GM12891 (cell line): ENCODE measurements around the gene ADGRG1.

Experiments
- POLR2A ChIP-seq: IDR thresholded peaks from 2 replicates; pipeline ENCODE4 v1.6.1; 2011; ENCODE audit warnings: low read depth, low read length, control low read depth
- TAF1 ChIP-seq: IDR thresholded peaks from 2 replicates; pipeline ENCODE4 v1.6.1; 2011; ENCODE audit warnings: low read depth, low read length, control low read depth

GRCh38 chr16:57639172-57639887, 10.9 kb downstream of the ADGRG1 start:
- no peak for TF ChIP-seq TAF1
- TF ChIP-seq POLR2A = no peak
